Lower leg skin (tissue), 4 donors: ENCODE measurements around the gene DMD. TPM values are rescaled to one million over a fixed set of nuclear protein-coding genes. Genes with fewer than 3 reads are reported as not detected.

Experiments used
- DNase-seq, 2 donors: peaks; one replicate each; pipeline ENCODE4 v3.0.0-alpha.2; 2019; ENCODE audit warnings: low spot score in 2 of 2
- H3K4me3 ChIP-seq: fragments of 200-600 bp; sonication (generic); 2 replicates; pipeline ENCODE4 v1.5.1; 2017; ENCODE audit warnings: mild to moderate bottlenecking, low read depth; ENCODE audit not compliant: poor library complexity, severe bottlenecking
- POLR2A ChIP-seq, 2 donors: fragments of 450-650 bp; IDR thresholded peaks; one replicate each; pipeline ENCODE4 v1.6.1; 2016 to 2017; ENCODE audit warnings: antibody characterized with exemption in 2 of 2, mild to moderate bottlenecking in 1 of 2, moderate library complexity in 1 of 2
- WGBS, 2 donors: methylation state at CpG; one replicate each; pipeline ENCODE4 v1.1.5; 2018; 5-methylcytosine and 5-hydroxymethylcytosine counted together
- intact Hi-C: fragments of 100-400 bp; cut with DNase I; formaldehyde crosslinking; loops from one replicate; pipeline ENCODE4 v1.15.0; 2023; ENCODE audit warnings: low total_unique reads
- total RNA-seq, 4 donors: library from RNA; depleted of rRNA; stranded (reverse); fragments of >200 nt; gene quantifications; one replicate each; pipeline ENCODE4 v1.1.0, GENCODE V29; 2016
- TF ChIP-seq, protein P1 (sequence below), 3 donors: fragments of 450-650 bp; IDR thresholded peaks; one replicate each; pipeline ENCODE4 v1.5.1; 2016; ENCODE audit warnings: antibody characterized with exemption in 3 of 3, mild to moderate bottlenecking in 3 of 3, moderate library complexity in 2 of 3

DMD gene
- total RNA-seq, 4 donors from 2014 or later, result 23.0 to 27.5 (median 26.7) TPM

DNA sequence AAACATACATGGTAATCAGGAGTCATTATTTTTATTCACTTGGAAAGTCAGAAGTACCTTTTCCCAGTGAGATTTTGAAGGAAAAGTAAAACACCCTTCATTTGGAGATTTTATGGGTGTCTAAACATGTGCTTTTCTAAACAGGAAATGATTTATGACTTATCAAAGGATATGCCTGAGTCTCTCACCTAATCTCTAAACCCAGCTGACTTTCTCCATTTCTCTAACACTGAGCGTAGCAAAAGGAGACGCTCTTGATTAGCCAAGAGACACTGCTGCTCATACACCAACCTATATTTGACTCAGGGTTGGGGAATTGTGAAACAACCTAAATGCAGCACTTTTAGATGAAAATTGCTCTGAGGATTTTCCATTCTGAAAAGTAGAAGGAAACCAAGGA lies 1671.0 kb downstream of the DMD start:
- TF ChIP-seq, protein P1, sequence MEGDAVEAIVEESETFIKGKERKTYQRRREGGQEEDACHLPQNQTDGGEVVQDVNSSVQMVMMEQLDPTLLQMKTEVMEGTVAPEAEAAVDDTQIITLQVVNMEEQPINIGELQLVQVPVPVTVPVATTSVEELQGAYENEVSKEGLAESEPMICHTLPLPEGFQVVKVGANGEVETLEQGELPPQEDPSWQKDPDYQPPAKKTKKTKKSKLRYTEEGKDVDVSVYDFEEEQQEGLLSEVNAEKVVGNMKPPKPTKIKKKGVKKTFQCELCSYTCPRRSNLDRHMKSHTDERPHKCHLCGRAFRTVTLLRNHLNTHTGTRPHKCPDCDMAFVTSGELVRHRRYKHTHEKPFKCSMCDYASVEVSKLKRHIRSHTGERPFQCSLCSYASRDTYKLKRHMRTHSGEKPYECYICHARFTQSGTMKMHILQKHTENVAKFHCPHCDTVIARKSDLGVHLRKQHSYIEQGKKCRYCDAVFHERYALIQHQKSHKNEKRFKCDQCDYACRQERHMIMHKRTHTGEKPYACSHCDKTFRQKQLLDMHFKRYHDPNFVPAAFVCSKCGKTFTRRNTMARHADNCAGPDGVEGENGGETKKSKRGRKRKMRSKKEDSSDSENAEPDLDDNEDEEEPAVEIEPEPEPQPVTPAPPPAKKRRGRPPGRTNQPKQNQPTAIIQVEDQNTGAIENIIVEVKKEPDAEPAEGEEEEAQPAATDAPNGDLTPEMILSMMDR (IDR thresholded peaks at IDR 0.05), result no peak
- TF ChIP-seq POLR2A (IDR thresholded peaks at IDR 0.05), result no peak
- intact Hi-C loops, result no loop called here
- H3K4me3 ChIP-seq, result no peak overlapping the region
- 40 to 83% methylated on average over 2 of the region's 2 CpGs for WGBS, 2 donors
- DNase-seq, result no peak

- TF ChIP-seq, protein P1 (IDR thresholded peaks at IDR 0.05), result no peak
- TF ChIP-seq POLR2A (IDR thresholded peaks at IDR 0.05), result no peak
- DNase-seq, result no peak
- 64 to 80% methylated on average over 7 of the region's 7 CpGs for WGBS, 2 donors
- no peak overlapping the region for H3K4me3 ChIP-seq
- intact Hi-C loops, result no loop called here
Measured at GRCh38 chrX:31527455-31528126, 1683.8 kb downstream of the DMD start.

DNA sequence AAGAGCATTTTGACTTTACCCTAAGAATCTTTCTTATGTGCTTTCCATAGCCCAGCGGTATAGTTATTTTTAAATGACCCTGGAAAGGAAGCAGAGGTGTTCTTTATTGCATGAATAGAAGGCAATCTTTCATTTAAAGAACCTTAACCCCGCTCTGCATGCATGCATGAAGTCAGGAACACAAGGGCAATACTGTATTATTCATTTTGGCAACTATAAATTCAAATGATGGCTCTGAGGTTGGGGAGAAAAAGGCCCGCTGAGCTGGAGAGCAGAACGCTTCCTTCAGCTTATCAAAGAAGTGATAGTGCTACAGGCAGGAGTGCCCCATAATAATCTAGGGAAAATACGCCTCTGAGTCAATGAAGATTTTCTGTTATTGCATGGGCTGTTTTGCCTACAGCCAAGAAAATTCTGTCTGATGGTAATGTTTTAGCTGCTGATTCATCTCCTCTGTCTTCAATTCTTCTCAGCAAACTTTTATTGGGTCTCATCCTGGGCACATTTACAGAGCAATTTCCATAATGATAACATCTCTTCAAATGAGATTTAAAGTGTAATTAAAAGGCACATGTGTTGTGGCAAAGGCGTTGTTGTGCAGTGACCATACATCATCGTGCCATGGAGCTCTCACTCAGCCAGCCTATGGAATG lies 1687.3 kb downstream of the DMD start:
- DNase-seq, result no peak
- TF ChIP-seq POLR2A (IDR thresholded peaks at IDR 0.05), result no peak
- TF ChIP-seq, protein P1 (IDR thresholded peaks at IDR 0.05), result no peak
- no peak overlapping the region for H3K4me3 ChIP-seq
- intact Hi-C loops, result no loop called here
- WGBS, 2 donors, result 56 to 64% methylated on average over 7 of the region's 7 CpGs

DNA sequence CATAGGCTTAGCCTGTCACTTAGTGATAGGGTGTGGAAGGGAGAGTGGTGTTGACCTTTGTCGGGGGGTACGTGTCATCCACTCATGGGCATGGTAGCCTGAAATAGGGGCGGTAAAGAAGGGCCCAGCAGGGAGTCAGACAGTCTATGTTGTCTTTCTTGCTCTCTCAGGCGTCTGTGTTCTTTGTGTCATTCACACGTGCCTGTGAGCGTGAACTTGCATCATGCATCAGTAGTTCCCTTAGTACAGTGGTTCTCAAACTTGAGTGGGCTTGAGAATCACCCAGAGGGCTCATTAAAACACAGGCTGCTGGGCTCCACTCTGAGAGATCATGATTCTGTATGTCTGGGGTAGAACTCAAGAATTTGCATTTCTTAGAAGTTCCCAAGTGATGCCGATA lies 1688.6 kb downstream of the DMD start:
- no peak for TF ChIP-seq POLR2A (IDR thresholded peaks at IDR 0.05)
- no peak overlapping the region for H3K4me3 ChIP-seq
- intact Hi-C loops, result no loop called here
- no peak for DNase-seq
- 79 to 81% methylated on average over 7 of the region's 7 CpGs for WGBS, 2 donors

GRCh38 chrX:31521941-31522340 lies 1689.4 kb downstream of the DMD start:
- no peak for TF ChIP-seq POLR2A (IDR thresholded peaks at IDR 0.05)
- TF ChIP-seq, protein P1 (IDR thresholded peaks at IDR 0.05), result no peak
- no peak overlapping the region for H3K4me3 ChIP-seq
- 78 to 97% methylated on average over 3 of the region's 3 CpGs for WGBS, 2 donors
- intact Hi-C loops, result no loop called here
- DNase-seq, result no peak

DNA sequence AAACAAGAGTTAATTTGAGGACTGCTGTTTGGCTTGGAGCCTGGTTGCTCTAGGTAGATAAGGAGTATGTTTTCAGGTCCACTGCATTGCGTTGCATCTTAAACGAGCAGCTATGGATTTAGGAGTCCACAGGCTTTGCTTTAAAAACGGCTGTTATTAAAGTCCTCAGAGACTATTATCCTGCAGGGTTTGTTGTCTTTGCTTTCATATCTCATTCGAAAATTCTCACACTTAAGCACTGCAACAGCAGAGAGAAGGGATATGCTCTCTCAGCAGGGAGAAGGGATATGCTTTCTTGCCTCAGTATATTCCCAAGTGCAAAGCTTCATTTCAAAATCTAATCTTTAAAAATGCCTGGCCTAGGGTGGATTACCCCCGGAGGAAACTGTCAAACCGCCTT lies 1694.8 kb downstream of the DMD start:
- DNase-seq, result no peak
- H3K4me3 ChIP-seq, result no peak overlapping the region
- intact Hi-C loops, result no loop called here
- TF ChIP-seq, protein P1 (IDR thresholded peaks at IDR 0.05), result no peak
- no peak for TF ChIP-seq POLR2A (IDR thresholded peaks at IDR 0.05)
- 69% methylated on average over 6 of the region's 6 CpGs for WGBS, 2 donors
